ENCODE data around the gene FSTL4. TPM values are rescaled to one million over a fixed set of nuclear protein-coding genes. Genes with fewer than 3 reads are reported as not detected.

Gene FSTL4
- total RNA-seq, 2 donors from 2014 or later = 0.26 to 1.3 TPM

GRCh38 chr5:133309166-133309795 lies 303.1 kb downstream of the FSTL4 start:
- Histone ChIP-seq H3K36me3 (replicated peaks in 1 of 2; ENCODE audit: insufficient read depth in 1 of 2, low read depth in 2 of 2) (no peaks in the 10 kb centered on the region), H3K4me1 (no peaks in the 10 kb centered on the region), H3K27me3 (no peaks in the 10 kb centered on the region), H3K27ac (no peak overlapping the region), H3K4me3 (no peak overlapping the region), H3K9me3 (no peaks in the 10 kb centered on the region)
- ATAC-seq (no peak), DNase-seq (no peak)
- TF ChIP-seq CTCF (IDR thresholded peaks at IDR 0.05) (no peak), POLR2A (IDR thresholded peaks at IDR 0.05) (no peak)
- intact Hi-C loops (cut with DNase I) = no loop called here
- 49 to 75% methylated on average over 3 to 6 of the region's 6 CpGs for WGBS, 2 donors

GRCh38 chr5:133307275-133307674 lies 305.1 kb downstream of the FSTL4 start:
- ATAC-seq (no peak), DNase-seq (no peak)
- Histone ChIP-seq H3K27me3 (no peaks in the 10 kb centered on the region), H3K9me3 (no peaks in the 10 kb centered on the region), H3K4me1 (no peaks in the 10 kb centered on the region), H3K36me3 (replicated peaks in 1 of 2; ENCODE audit: insufficient read depth in 1 of 2, low read depth in 2 of 2) (no peaks in the 10 kb centered on the region), H3K27ac (no peak overlapping the region), H3K4me3 (no peak overlapping the region)
- TF ChIP-seq POLR2A (IDR thresholded peaks at IDR 0.05) = no peak
- TF ChIP-seq CTCF (IDR thresholded peaks at IDR 0.05) = no peak
- intact Hi-C loops (cut with DNase I) = no loop called here
- WGBS, 2 donors = 80 to 91% methylated on average over 6 of the region's 6 CpGs

- 100% methylated on average over 2 of the region's 2 CpGs; no CpG with 5 or more reads in 1 of the 2 donors for WGBS, 2 donors
- Histone ChIP-seq H3K9me3 (no peaks in the 10 kb centered on the region), H3K27me3 (no peaks in the 10 kb centered on the region), H3K4me1 (no peaks in the 10 kb centered on the region), H3K27ac (no peak overlapping the region), H3K4me3 (no peak overlapping the region), H3K36me3 (replicated peaks in 1 of 2; ENCODE audit: insufficient read depth in 1 of 2, low read depth in 2 of 2) (no peaks in the 10 kb centered on the region)
- intact Hi-C loops (cut with DNase I) = no loop called here
- no peak for ATAC-seq
- TF ChIP-seq POLR2A (IDR thresholded peaks at IDR 0.05) (no peak), CTCF (IDR thresholded peaks at IDR 0.05) (no peak)
- no peak for DNase-seq
Observed at GRCh38 chr5:133304707-133305216, 307.6 kb downstream of the FSTL4 start.

- H3K27ac ChIP-seq = no peak overlapping the region
- DNase-seq = no peak
- WGBS, 2 donors = 41 to 65% methylated on average over 2 of the region's 2 CpGs
- no peaks in the 10 kb centered on the region for H3K9me3 ChIP-seq
- ATAC-seq = no peak
- TF ChIP-seq CTCF (IDR thresholded peaks at IDR 0.05) (no peak), POLR2A (IDR thresholded peaks at IDR 0.05) (no peak)
- intact Hi-C loops (cut with DNase I) = no loop called here
- H3K27me3 ChIP-seq = no peaks in the 10 kb centered on the region
- H3K4me3 ChIP-seq = no peak overlapping the region
- H3K4me1 ChIP-seq = no peaks in the 10 kb centered on the region
- no peaks in the 10 kb centered on the region for H3K36me3 ChIP-seq (replicated peaks in 1 of 2; ENCODE audit: insufficient read depth in 1 of 2, low read depth in 2 of 2)
Observed at GRCh38 chr5:133304178-133304577, 308.2 kb downstream of the FSTL4 start.

GRCh38 chr5:133303298-133303697 lies 309.0 kb downstream of the FSTL4 start:
- no peaks in the 10 kb centered on the region for H3K27me3 ChIP-seq
- DNase-seq (no peak), ATAC-seq (no peak)
- no peak overlapping the region for H3K4me3 ChIP-seq
- no peak overlapping the region for H3K27ac ChIP-seq
- intact Hi-C loops (cut with DNase I) = no loop called here
- TF ChIP-seq CTCF (IDR thresholded peaks at IDR 0.05) (no peak), POLR2A (IDR thresholded peaks at IDR 0.05) (no peak)
- H3K4me1 ChIP-seq = no peaks in the 10 kb centered on the region
- no peaks in the 10 kb centered on the region for H3K9me3 ChIP-seq
- WGBS, 2 donors = 69 to 83% methylated on average over 2 of the region's 2 CpGs
- no peaks in the 10 kb centered on the region for H3K36me3 ChIP-seq (replicated peaks in 1 of 2; ENCODE audit: insufficient read depth in 1 of 2, low read depth in 2 of 2)

Data from body of pancreas (tissue), 4 donors.